HG03432 (cell line): Measurements from ENCODE around the gene TNNI3K.

Source experiments
- ATAC-seq: cut with Tn5 transposase; IDR thresholded peaks from one replicate; pipeline ENCODE4 v1.9.1; 2021; ENCODE audit warnings: mild to moderate bottlenecking, moderate library complexity; ENCODE audit not compliant: unreplicated experiment

TNNI3K gene

GRCh38 chr1:74531796-74532195 lies 296.6 kb downstream of the TNNI3K start:
- ATAC-seq: no peak

DNA sequence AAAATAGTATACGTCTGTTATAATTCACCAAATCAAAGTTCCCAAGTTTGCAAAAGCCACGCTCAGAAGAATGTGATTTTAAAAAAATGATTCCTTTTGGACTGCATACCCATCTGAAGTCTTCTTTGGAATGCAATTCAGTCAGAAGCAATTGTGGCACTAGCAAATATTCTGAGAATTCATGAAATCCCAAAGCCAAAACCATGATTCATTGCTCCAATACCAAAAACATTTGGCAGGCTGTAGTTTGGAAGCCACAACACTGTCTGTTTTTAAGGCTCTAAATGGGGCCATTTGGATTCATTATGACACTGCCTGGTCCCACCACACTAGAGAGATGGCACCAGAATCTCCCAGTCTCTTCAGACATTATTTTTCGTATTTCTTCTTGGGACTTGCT lies 299.1 kb downstream of the TNNI3K start:
- ATAC-seq: no peak

DNA sequence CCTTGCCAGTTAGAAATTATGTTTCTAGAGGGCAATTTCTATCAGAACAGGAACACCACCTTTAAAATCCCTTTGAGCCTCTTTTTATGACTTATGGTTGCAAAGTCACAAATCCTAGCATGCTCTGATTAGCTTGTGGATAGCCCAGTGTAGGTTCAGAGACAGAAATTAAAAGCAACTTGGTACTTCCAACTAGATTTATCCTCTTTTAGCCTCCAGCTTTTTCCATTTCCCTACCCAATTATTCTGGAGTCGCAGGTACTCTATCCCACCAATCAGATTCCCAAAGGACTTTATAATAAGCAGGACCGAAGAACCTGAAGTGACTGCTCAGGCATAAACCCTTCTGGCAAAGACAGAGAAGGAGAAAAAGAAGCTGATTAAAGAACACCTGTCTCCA lies 310.6 kb downstream of the TNNI3K start:
- ATAC-seq: no peak

- no peak for ATAC-seq
These were observed 314.0 kb downstream of the TNNI3K start for GRCh38 chr1:74548961-74549750.

DNA sequence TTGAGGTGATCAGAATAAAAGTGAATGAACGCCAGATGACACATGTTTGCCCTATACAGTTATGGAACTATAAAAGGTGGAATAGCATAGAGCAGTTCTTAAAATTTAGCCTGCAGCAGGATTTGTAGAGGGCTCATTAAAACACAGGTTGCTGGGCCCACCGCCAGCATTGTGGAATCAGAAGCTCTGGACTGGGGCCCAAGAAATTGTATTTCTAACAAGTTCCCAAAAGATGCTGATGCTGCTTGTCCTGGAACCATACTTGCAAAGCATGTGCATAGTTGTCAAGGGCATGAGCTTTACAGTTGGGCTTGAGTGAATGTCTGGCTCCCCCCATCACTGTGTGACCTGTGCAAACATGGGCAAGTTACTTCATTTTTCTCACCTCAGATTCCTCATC lies 314.7 kb downstream of the TNNI3K start:
- no peak for ATAC-seq

DNA sequence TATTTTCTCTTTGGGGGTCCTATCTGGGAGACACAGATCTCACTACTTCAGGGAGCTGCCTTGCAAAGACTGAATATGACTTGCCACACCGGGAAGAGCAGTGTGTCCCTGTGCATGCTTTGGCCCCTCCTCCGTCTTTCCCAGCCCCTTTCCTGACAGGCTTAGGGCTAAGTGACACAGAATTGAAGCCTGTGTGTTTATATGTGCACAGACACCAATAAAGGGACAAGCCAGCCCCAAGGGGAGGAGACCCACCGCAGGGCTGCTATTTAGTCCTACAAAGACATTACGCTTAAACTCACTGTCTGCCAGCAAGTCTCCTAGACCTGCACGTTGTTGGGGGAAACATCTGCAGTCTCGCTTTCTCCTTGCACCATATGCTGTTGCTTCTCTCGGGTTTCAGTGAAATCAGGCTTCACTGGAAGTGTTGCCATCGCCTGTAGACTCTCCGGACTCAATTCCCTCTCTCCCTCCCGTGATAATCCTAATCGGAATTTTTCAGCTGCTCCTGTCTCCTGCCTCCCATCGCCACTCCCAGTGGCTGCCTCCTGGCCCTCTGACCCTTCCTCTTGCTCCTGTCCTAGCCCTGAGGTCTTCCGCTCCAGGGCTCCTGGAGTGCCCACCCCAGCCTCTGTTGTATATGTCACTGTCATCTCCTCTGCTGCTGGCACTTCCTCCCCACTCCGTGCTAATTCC lies 335.8 kb downstream of the TNNI3K start:
- no peak for ATAC-seq

- no peak for ATAC-seq
These were observed 336.3 kb downstream of the TNNI3K start for GRCh38 chr1:74571493-74571800.

- no peak for ATAC-seq
These were observed 336.7 kb downstream of the TNNI3K start for GRCh38 chr1:74571891-74572290.

- ATAC-seq: no peak
These were observed 342.9 kb downstream of the TNNI3K start for GRCh38 chr1:74578101-74578500.

DNA sequence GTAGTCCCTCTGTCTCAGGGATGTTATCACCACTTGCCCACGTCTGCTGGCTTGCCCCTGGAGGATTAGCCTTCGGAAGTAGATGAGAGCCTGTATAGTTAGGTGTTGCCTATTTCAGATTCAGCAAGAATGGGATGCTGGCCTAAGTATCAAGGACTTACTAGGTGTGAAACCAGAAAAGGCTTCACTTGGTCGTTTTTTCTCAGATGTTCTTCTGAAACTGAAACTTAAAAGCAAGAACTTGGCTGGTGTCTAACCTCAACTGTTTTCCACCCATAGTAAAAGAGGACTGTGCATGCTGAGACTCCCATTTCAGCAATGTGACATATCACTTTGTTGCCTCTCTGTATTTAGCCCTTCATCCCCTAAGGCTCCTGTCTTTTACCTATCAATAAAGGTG lies 344.2 kb downstream of the TNNI3K start:
- ATAC-seq: peak; percentile 99

- peak; percentile 31 for ATAC-seq
These were observed 348.2 kb downstream of the TNNI3K start for GRCh38 chr1:74583397-74583796.

DNA sequence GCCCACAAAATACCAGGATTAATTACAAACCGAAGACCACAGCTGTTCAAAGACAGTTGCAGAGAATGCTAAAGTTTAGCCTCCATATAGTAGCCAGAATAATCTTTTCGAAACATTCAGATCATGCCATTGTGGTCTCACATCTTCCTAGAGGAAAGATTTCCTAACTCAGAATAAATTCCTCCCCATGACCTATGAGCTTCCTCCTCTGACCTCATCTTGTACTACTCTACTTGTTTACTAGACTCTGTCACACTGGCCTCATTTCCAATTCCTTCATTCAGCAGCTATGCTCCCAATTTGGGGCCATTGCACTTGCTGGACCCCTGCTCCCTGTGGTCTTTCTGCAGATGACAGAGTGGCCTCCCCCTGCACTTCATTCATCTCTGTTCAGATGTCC lies 349.0 kb downstream of the TNNI3K start:
- no peak for ATAC-seq

- ATAC-seq: peak; percentile 42
These were observed 351.2 kb downstream of the TNNI3K start for GRCh38 chr1:74586253-74586897.

GRCh38 chr1:74587888-74588287 lies 352.7 kb downstream of the TNNI3K start:
- ATAC-seq: no peak

DNA sequence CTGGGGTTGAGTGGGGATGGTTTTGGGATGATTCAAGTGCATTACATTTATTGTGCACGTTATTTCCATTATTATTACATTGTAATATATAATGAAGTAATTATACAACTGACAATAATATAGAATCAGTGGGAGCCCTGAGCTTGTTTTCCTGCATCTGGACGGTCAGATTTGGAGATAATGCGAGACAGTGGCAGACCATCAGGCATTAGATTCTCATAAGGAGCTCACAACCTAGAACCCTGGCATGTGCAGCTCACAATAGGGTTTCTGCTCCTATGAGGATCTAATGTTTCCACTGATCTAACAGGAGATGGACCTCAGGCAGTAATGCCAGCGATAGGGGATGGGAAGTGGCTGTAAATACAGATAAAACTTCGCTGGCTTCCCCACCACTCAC lies 355.1 kb downstream of the TNNI3K start:
- no peak for ATAC-seq

- no peak for ATAC-seq
These were observed 356.8 kb downstream of the TNNI3K start for GRCh38 chr1:74591949-74592348.

GRCh38 chr1:74592580-74593355 lies 357.6 kb downstream of the TNNI3K start:
- ATAC-seq: peak; percentile 71
